OCI-LY3 (cell line): ENCODE data around the gene PKD1.

ENCODE experiments used
- EZH2phosphoT487 ChIP-seq: fragments of 200-600 bp; shearing (Covaris generic); IDR thresholded peaks from 2 replicates; pipeline ENCODE4 v1.6.1; 2018; ENCODE audit warnings: antibody characterized with exemption, mixed run types, low read depth
- TF ChIP-seq, protein P1 (sequence below): fragments of 200-600, 300-600 bp; sonication (generic); IDR thresholded peaks from 2 replicates; pipeline ENCODE4 v1.5.1; 2014; ENCODE audit warnings: antibody characterized with exemption, low read length, low read depth

DNA sequence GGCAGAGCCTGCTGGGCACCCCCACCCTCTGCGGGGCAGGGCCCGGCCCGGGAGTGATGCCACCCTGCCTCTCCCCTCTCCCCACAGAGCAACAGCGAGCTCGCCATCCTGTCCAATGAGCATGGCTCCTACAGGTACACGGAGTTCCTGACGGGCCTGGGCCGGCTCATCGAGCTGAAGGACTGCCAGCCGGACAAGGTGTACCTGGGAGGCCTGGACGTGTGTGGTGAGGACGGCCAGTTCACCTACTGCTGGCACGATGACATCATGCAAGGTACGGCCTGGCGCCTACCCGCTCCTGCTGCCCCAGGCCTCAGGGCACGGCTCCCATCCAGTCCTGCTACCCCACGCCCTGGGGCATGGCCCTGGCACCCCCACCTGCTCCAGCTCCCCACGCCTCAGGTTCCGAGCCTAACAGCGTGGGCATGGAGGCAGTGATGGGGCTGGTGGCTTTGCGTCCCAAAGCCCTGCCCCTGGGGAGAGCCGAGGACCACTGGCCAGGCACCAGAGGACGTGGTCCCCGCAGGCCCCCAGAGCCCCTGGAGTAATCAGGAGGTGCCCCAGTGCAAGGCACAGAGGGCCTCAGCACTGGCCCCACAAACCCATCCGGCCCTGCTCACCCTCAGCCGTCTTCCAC is 49.5 kb downstream of the PKD1 start:
- TF ChIP-seq, protein P1, sequence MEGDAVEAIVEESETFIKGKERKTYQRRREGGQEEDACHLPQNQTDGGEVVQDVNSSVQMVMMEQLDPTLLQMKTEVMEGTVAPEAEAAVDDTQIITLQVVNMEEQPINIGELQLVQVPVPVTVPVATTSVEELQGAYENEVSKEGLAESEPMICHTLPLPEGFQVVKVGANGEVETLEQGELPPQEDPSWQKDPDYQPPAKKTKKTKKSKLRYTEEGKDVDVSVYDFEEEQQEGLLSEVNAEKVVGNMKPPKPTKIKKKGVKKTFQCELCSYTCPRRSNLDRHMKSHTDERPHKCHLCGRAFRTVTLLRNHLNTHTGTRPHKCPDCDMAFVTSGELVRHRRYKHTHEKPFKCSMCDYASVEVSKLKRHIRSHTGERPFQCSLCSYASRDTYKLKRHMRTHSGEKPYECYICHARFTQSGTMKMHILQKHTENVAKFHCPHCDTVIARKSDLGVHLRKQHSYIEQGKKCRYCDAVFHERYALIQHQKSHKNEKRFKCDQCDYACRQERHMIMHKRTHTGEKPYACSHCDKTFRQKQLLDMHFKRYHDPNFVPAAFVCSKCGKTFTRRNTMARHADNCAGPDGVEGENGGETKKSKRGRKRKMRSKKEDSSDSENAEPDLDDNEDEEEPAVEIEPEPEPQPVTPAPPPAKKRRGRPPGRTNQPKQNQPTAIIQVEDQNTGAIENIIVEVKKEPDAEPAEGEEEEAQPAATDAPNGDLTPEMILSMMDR = no peak
- TF ChIP-seq EZH2phosphoT487 = no peak
